ENCODE measurements around the gene PIM3.
A peak's percentile ranks its signal among the peaks of the same experiment; 100 is the strongest.

PIM3 gene

GRCh38 chr22:49928555-49929210 is 31.9 kb upstream of the PIM3 start:
- peak overlapping the region; percentile 30 for H3K27ac ChIP-seq
- no peak for TF ChIP-seq CTCF (IDR thresholded peaks at IDR 0.05)
- TF ChIP-seq ZFX (IDR thresholded peaks at IDR 0.05; ENCODE audit: borderline replicate concordance) = no peak

- H3K27ac ChIP-seq = peak overlapping the region; percentile 64
- TF ChIP-seq ZFX (IDR thresholded peaks at IDR 0.05; ENCODE audit: borderline replicate concordance) (no peak), CTCF (IDR thresholded peaks at IDR 0.05) (peak; percentile 96)
These were observed 31.2 kb upstream of the PIM3 start for GRCh38 chr22:49929211-49929979.

- H3K27ac ChIP-seq = peak overlapping the region; percentile 64
- TF ChIP-seq ZFX (IDR thresholded peaks at IDR 0.05; ENCODE audit: borderline replicate concordance) = no peak
- no peak for TF ChIP-seq CTCF (IDR thresholded peaks at IDR 0.05)
These were observed 30.5 kb upstream of the PIM3 start for GRCh38 chr22:49929994-49930575.

- H3K27ac ChIP-seq = peak overlapping the region; percentile 64
- TF ChIP-seq ZFX (IDR thresholded peaks at IDR 0.05; ENCODE audit: borderline replicate concordance) (no peak), CTCF (IDR thresholded peaks at IDR 0.05) (peak; percentile 81)
These were observed 29.8 kb upstream of the PIM3 start for GRCh38 chr22:49930596-49931412.

GRCh38 chr22:49933236-49934159 is 27.1 kb upstream of the PIM3 start:
- TF ChIP-seq CTCF (IDR thresholded peaks at IDR 0.05) (no peak), ZFX (IDR thresholded peaks at IDR 0.05; ENCODE audit: borderline replicate concordance) (no peak)
- peak overlapping the region; percentile 57 for H3K27ac ChIP-seq

GRCh38 chr22:49934160-49934890 is 26.2 kb upstream of the PIM3 start:
- H3K27ac ChIP-seq = peak overlapping the region; percentile 57
- TF ChIP-seq ZFX (IDR thresholded peaks at IDR 0.05; ENCODE audit: borderline replicate concordance) = no peak
- TF ChIP-seq CTCF (IDR thresholded peaks at IDR 0.05) = no peak
